DND-41 (cell line): Measurements from ENCODE around the gene LMF2.

Source experiments
- ATAC-seq: fragments of 200-7000 bp; cut with Tn5 transposase; 3 replicates; pipeline ENCODE4 v1.9.1; 2021; ENCODE audit warnings: low read depth; ENCODE audit not compliant: insufficient read depth
- DNase-seq: peaks from one replicate; pipeline ENCODE4 v3.0.0-alpha.2; 2020
- H2AFZ ChIP-seq: 2 replicates; pipeline ENCODE4 v1.6.0; 2012; ENCODE audit warnings: low read depth, low read length
- H3K27ac ChIP-seq: 2 replicates; pipeline ENCODE4 v1.5.1; 2012; ENCODE audit warnings: low read length, inconsistent platforms
- H3K27me3 ChIP-seq: fragments of 200-600 bp; sonication (generic); 2 replicates; pipeline ENCODE4 v1.6.0; 2012; ENCODE audit warnings: low read length, mild to moderate bottlenecking, inconsistent platforms; ENCODE audit not compliant: insufficient read depth, poor library complexity
- H3K36me3 ChIP-seq: 2 replicates; pipeline ENCODE4 v1.5.1; 2012; ENCODE audit warnings: low read length, inconsistent platforms; ENCODE audit not compliant: insufficient read depth
- H3K4me1 ChIP-seq: 2 replicates; pipeline ENCODE4 v1.5.1; 2012; ENCODE audit warnings: mild to moderate bottlenecking, low read length; ENCODE audit not compliant: insufficient read depth
- H3K4me2 ChIP-seq: 2 replicates; pipeline ENCODE4 v1.6.0; 2012; ENCODE audit warnings: mild to moderate bottlenecking, moderate library complexity, low read length, inconsistent platforms; ENCODE audit not compliant: insufficient read depth
- H3K4me3 ChIP-seq, 2 experiments: fragments of 200-600 bp in 1 of 2; shearing (Covaris generic) in 1 of 2; 2 replicates each; pipeline ENCODE4 v1.5.1; 2012 to 2016; ENCODE audit warnings: inconsistent platforms in 2 of 2, low read length in 2 of 2, mild to moderate bottlenecking in 2 of 2, low read depth in 1 of 2, moderate library complexity in 1 of 2
- H3K79me2 ChIP-seq: 2 replicates; pipeline ENCODE4 v1.6.0; 2012; ENCODE audit warnings: low read length, inconsistent platforms; ENCODE audit not compliant: insufficient read depth
- H3K9ac ChIP-seq: 2 replicates; pipeline ENCODE4 v1.6.0; 2012; ENCODE audit warnings: low read depth, mild to moderate bottlenecking, inconsistent platforms, low read length, moderate library complexity
- H3K9me3 ChIP-seq: 2 replicates; pipeline ENCODE4 v1.5.1; 2012; ENCODE audit warnings: low read length, moderate library complexity, mild to moderate bottlenecking, inconsistent platforms; ENCODE audit not compliant: insufficient read depth, severe bottlenecking
- H4K20me1 ChIP-seq: 2 replicates; pipeline ENCODE4 v1.6.0; 2012; ENCODE audit warnings: low read length; ENCODE audit not compliant: insufficient read depth
- CTCF ChIP-seq: IDR thresholded peaks from 2 replicates; pipeline ENCODE4 v1.5.1; 2012; ENCODE audit warnings: borderline replicate concordance, low read length, moderate library complexity, mild to moderate bottlenecking; ENCODE audit not compliant: poor library complexity, severe bottlenecking; ENCODE audit errors: extremely low read depth
- EZH2 ChIP-seq: IDR thresholded peaks from 3 replicates; pipeline ENCODE4 v1.6.1; 2012; ENCODE audit warnings: borderline replicate concordance, low read depth, mild to moderate bottlenecking, moderate library complexity, low read length, inconsistent platforms; ENCODE audit not compliant: severe bottlenecking

LMF2 gene

DNA sequence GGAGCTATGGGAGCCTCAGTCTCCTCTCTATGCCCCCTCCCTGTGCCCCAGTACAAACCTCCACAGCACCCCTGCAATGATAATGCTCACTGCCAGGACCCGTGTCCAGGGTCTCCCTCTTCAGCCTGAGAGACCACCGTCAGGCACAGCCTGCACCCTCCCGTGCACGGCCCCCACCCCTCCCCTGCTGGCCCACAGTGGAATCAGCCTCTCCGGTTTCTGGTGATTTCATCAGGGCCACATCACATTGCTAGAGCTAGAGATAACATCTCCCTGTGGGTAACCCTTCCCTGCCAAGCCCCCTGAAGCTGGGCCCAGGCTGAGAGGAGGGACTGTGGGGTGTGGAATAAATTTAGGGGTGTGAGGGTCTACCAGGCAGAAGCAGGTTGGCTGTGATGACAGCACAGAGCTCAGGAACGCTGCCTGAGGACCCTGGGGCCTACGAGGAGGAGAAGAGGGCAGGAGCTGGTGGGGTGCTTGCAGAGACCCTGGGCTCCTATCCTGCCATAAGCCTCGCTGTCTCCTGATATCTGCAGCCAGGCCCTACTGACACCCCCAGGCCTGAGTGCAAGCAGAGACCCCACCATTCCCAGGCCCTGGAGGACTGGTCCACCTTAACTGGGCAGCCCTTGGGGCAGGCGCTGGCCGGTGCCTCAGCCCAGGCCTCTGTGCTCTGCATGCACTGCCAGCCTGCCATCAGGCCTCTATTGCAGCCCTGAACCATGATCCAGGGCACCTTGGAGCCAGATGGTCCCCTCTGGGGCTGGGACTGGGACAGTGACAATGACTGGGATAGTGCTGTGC, 38.2 kb upstream of the LMF2 start, which contains the start of gene KLHDC7B:
Gene KLHDC7B, plus strand, starts transcription at position 378 of the 804 bp plus-strand sequence. Its CDS starts 345 bp downstream, at position 723.
- Histone ChIP-seq H2AFZ (no peak within 1 kb of the TSS), H3K9me3 (no peaks in the 10 kb centered on the region)
- DNase-seq: peak; percentile 60

DNA sequence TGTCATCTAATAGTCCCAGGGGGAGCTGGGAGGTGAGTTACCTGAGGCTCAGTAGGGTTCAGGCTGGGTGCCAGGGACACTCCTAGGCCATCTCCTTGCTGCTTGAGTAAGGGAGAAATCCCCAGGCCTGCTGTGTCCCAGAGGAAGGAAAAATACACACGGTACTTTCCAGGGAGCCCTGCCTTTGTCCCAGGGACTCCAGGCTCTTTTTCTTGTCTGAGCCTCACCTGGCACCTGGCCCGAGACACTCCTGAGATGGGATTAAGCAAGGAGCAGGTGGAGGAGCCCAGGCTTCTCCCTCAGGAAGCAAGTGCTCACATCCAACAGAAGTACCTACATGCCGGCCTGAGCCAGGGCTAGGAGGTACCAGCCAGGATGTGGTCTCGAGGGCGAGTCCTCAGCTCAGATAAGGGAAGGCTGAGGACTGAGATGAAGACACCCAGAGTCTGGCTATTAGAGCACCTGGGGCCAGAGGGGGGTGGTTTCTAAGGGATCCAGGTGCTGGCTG, 37.3 kb upstream of the LMF2 start:
- peaks cover 13% of the 10 kb centered on the region for H3K27me3 ChIP-seq
- H3K9ac ChIP-seq: no peak overlapping the region
- peak overlapping the region; percentile 47 for H3K4me2 ChIP-seq
- DNase-seq: peak; percentile 37
- H3K4me3 ChIP-seq: no peak overlapping the region
- H4K20me1 ChIP-seq: peaks cover 7% of the 10 kb centered on the region
- TF ChIP-seq CTCF (no peak), EZH2 (no peak)
- H3K9me3 ChIP-seq: no peaks in the 10 kb centered on the region
- no peaks in the 10 kb centered on the region for H3K36me3 ChIP-seq
- peak; percentile 29; the same call in 1 of the 3 replicates for ATAC-seq
- H3K4me1 ChIP-seq: peaks cover 21% of the 10 kb centered on the region
- no peak overlapping the region for H3K27ac ChIP-seq
- H2AFZ ChIP-seq: no peak overlapping the region
- H3K79me2 ChIP-seq: no peaks in the 10 kb centered on the region

More for the DNA sequence above, 38.2 kb upstream of the LMF2 start, which contains the start of gene KLHDC7B:
- Histone ChIP-seq H4K20me1 (peaks cover 7% of the 10 kb centered on the region), H3K9ac (no peak within 1 kb of the TSS), H3K79me2 (no peaks in the 10 kb centered on the region), H3K36me3 (no peaks in the 10 kb centered on the region), H3K4me1 (peaks cover 21% of the 10 kb centered on the region), H3K4me3 (no peak within 1 kb of the TSS), H3K4me2 (peak within 1 kb of the TSS; percentile 47; the same call in 1 of the 2 replicates), H3K27me3 (peaks cover 13% of the 10 kb centered on the region), H3K27ac (no peak within 1 kb of the TSS)
- TF ChIP-seq CTCF (peak; percentile 30), EZH2 (no peak)
- ATAC-seq: peak; percentile 65

DNA sequence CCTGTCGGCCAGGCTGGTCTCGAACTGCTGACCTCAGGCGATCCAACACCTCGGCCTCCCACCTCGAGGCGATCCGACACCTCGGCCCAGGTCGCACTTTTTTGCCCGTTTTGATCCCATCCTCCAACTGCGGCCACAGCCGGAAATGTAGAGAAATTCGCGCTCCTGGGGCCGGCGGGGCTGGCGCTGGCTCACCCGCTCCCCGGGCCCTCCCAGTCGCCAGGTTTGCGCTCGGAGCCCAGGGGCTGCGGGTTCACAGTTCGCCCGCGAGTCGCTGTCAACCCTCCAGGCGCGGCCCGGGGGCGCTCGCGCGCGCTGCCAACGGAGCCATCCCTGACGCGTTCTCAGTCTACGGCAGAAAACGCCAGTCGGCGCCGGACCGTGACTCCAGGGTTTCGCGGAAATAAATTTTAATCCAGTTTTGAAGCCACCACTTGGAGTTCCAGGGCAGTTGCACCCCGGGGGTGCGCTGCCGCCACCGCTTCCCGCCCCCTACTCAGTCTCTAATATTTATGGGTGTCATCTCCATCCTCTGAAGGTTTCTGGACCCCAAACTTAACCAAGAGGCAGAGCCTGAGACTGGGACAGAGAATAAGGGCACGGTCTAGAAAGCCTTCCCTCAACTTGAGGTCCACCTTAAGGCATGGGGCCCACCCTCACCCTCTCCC, 36.7 kb upstream of the LMF2 start:
- peak; percentile 86 for ATAC-seq
- peak overlapping the region; percentile 47 for H3K4me2 ChIP-seq
- H3K4me3 ChIP-seq: no peak overlapping the region
- no peak overlapping the region for H3K9ac ChIP-seq
- H3K9me3 ChIP-seq: no peaks in the 10 kb centered on the region
- H4K20me1 ChIP-seq: peaks cover 7% of the 10 kb centered on the region
- H2AFZ ChIP-seq: no peak overlapping the region
- peaks cover 21% of the 10 kb centered on the region for H3K4me1 ChIP-seq
- TF ChIP-seq CTCF (peak; percentile 61), EZH2 (peak; percentile 9)
- peaks cover 13% of the 10 kb centered on the region for H3K27me3 ChIP-seq
- H3K79me2 ChIP-seq: no peaks in the 10 kb centered on the region
- no peaks in the 10 kb centered on the region for H3K36me3 ChIP-seq
- H3K27ac ChIP-seq: no peak overlapping the region
- DNase-seq: peak; percentile 73
